Type B pancreatic cell (in vitro differentiated cells): ENCODE data around the gene PSEN1. TPM values are rescaled to one million over a fixed set of nuclear protein-coding genes. Genes with fewer than 3 reads are reported as not detected.
"Not testable (repeated sequence)": the region's sequence is repeated elsewhere in the genome, so short reads cannot be mapped to it uniquely, and the experiment has no call there.

ENCODE experiments used
- DNase-seq: peaks from one replicate; pipeline ENCODE4 v3.0.0; 2021; ENCODE audit warnings: mixed read lengths; ENCODE audit not compliant: unreplicated experiment; ENCODE audit errors: extremely low spot score
- H3K27ac Mint-ChIP-seq: 2 replicates; pipeline ENCODE4 v1.8.0; 2021; ENCODE audit warnings: mild to moderate bottlenecking, mixed read lengths
- H3K27me3 Mint-ChIP-seq: 2 replicates; pipeline ENCODE4 v1.8.0; 2021; ENCODE audit warnings: mixed read lengths
- H3K36me3 Mint-ChIP-seq: 2 replicates; pipeline ENCODE4 v1.8.0; 2021; ENCODE audit warnings: mixed read lengths
- H3K4me1 Mint-ChIP-seq: one replicate; pipeline ENCODE4 v1.8.0; 2021; ENCODE audit warnings: mixed read lengths; ENCODE audit not compliant: unreplicated experiment
- H3K4me3 Mint-ChIP-seq: 2 replicates; pipeline ENCODE4 v1.8.0; 2021; ENCODE audit warnings: mild to moderate bottlenecking, mixed read lengths
- H3K9me3 Mint-ChIP-seq: 2 replicates; pipeline ENCODE4 v1.8.0; 2021; ENCODE audit warnings: mixed read lengths
- CTCF ChIP-seq: fragments of 200-600 bp; sonication (generic); conservative IDR thresholded peaks from 2 replicates; pipeline ENCODE4 v1.5.0; 2021; ENCODE audit warnings: antibody characterized with exemption, mild to moderate bottlenecking
- total RNA-seq: library from RNA; stranded (reverse); gene quantifications from 2 replicates; pipeline ENCODE4 v1.2.1, GENCODE V29; 2021; ENCODE audit warnings: low replicate concordance

Gene PSEN1
- total RNA-seq, 1 donor from 2014 or later: 58.9 TPM

- DNase-seq: no peak
- H3K27ac Mint-ChIP-seq: no peak overlapping the region
- TF ChIP-seq CTCF: no peak
- peaks cover 35% of the 10 kb centered on the region for H3K36me3 Mint-ChIP-seq
- H3K4me1 Mint-ChIP-seq: no peaks in the 10 kb centered on the region
- H3K9me3 Mint-ChIP-seq: no peaks in the 10 kb centered on the region
- H3K4me3 Mint-ChIP-seq: no peak overlapping the region
- H3K27me3 Mint-ChIP-seq: no peaks in the 10 kb centered on the region
These were observed 25.9 kb downstream of the PSEN1 start for GRCh38 chr14:73162251-73162650.

GRCh38 chr14:73166399-73166798, 30.1 kb downstream of the PSEN1 start:
- Mint-ChIP-seq H3K27ac (no peak overlapping the region), H3K4me1 (no peaks in the 10 kb centered on the region), H3K27me3 (no peaks in the 10 kb centered on the region), H3K36me3 (peaks cover 28% of the 10 kb centered on the region), H3K9me3 (no peaks in the 10 kb centered on the region), H3K4me3 (no peak overlapping the region)
- no peak for DNase-seq
- no peak for TF ChIP-seq CTCF

- Mint-ChIP-seq H3K4me1 (no peaks in the 10 kb centered on the region), H3K4me3 (no peak overlapping the region), H3K27ac (no peak overlapping the region), H3K9me3 (no peaks in the 10 kb centered on the region), H3K27me3 (no peaks in the 10 kb centered on the region), H3K36me3 (peaks cover 24% of the 10 kb centered on the region)
- no peak for DNase-seq
- TF ChIP-seq CTCF: no peak
These were observed 31.4 kb downstream of the PSEN1 start for GRCh38 chr14:73167727-73168126.

- no peak for DNase-seq
- H3K36me3 Mint-ChIP-seq: peaks cover 28% of the 10 kb centered on the region
- no peak overlapping the region for H3K4me3 Mint-ChIP-seq
- no peak overlapping the region for H3K27ac Mint-ChIP-seq
- H3K4me1 Mint-ChIP-seq: no peaks in the 10 kb centered on the region
- H3K27me3 Mint-ChIP-seq: no peaks in the 10 kb centered on the region
- no peaks in the 10 kb centered on the region for H3K9me3 Mint-ChIP-seq
- TF ChIP-seq CTCF: no peak
These were observed 32.0 kb downstream of the PSEN1 start for GRCh38 chr14:73168274-73168673.

GRCh38 chr14:73168691-73169090, 32.4 kb downstream of the PSEN1 start:
- no peak for TF ChIP-seq CTCF
- Mint-ChIP-seq H3K36me3 (peaks cover 28% of the 10 kb centered on the region), H3K27ac (no peak overlapping the region), H3K4me1 (no peaks in the 10 kb centered on the region), H3K4me3 (no peak overlapping the region), H3K27me3 (no peaks in the 10 kb centered on the region), H3K9me3 (no peaks in the 10 kb centered on the region)
- DNase-seq: no peak

- H3K9me3 Mint-ChIP-seq, H3K4me3 Mint-ChIP-seq, DNase-seq, H3K4me1 Mint-ChIP-seq, H3K27me3 Mint-ChIP-seq, H3K27ac Mint-ChIP-seq: not testable (repeated sequence)
- peaks cover 21% of the 10 kb centered on the region for H3K36me3 Mint-ChIP-seq
These were observed 33.5 kb downstream of the PSEN1 start for GRCh38 chr14:73169855-73170254.
